H1 (cell line): ENCODE data around the gene SLC12A7. TPM values are rescaled to one million over a fixed set of nuclear protein-coding genes. Genes with fewer than 3 reads are reported as not detected.

ENCODE experiments used
- CTCF ChIA-PET: fragments of 300-600 bp; sonication (Branson Sonifier 250); formaldehyde crosslinking; loops from one replicate; lab custom pipeline; 2021; ENCODE audit not compliant: partially characterized antibody; lab: Charles Lee
- POLR2A ChIA-PET: fragments of 300-600 bp; sonication (Branson Sonifier 250); formaldehyde crosslinking; loops from one replicate; lab custom pipeline; 2021; ENCODE audit warnings: inconsistent platforms; ENCODE audit not compliant: partially characterized antibody; lab: Charles Lee
- DNase-seq, 2 experiments: peaks; one replicate each; pipeline versions ENCODE4 v3.0.0 to v3.0.0-alpha.2; 2010 to 2022; ENCODE audit warnings: low spot score in 2 of 2, low read depth in 1 of 2, mixed read lengths in 1 of 2
- FAIRE-seq: peaks from 2 replicates; lab custom pipeline; 2011; peaks lifted over from hg19 to GRCh38; lab: Jason Lieb, UNC
- H2AFZ ChIP-seq: 2 replicates; pipeline ENCODE4 v1.8.1; 2012; ENCODE audit warnings: low read length, inconsistent platforms
- H2AK5ac ChIP-seq: 2 replicates; pipeline ENCODE4 v1.6.1; 2013; ENCODE audit warnings: low read depth, low read length
- H2BK120ac ChIP-seq: replicated peaks from 2 replicates; pipeline ENCODE3; 2013; ENCODE audit warnings: low read depth, low read length, inconsistent platforms
- H2BK12ac ChIP-seq: 2 replicates; pipeline ENCODE4 v1.6.1; 2013; ENCODE audit warnings: low read depth, low read length
- H2BK15ac ChIP-seq: 2 replicates; pipeline ENCODE4 v1.6.1; 2013; ENCODE audit warnings: low read length
- H2BK20ac ChIP-seq: 2 replicates; pipeline ENCODE4 v1.6.1; 2013; ENCODE audit warnings: low read length
- H2BK5ac ChIP-seq: 2 replicates; pipeline ENCODE4 v1.6.1; 2013; ENCODE audit warnings: low read depth, low read length
- H3K14ac ChIP-seq: 2 replicates; pipeline ENCODE4 v1.6.1; 2013; ENCODE audit warnings: inconsistent platforms; ENCODE audit not compliant: insufficient read length
- H3K18ac ChIP-seq: 2 replicates; pipeline ENCODE4 v1.6.1; 2013; ENCODE audit warnings: low read length; ENCODE audit errors: extremely low read depth
- H3K23ac ChIP-seq: 2 replicates; pipeline ENCODE4 v1.6.1; 2013; ENCODE audit warnings: inconsistent platforms; ENCODE audit not compliant: insufficient read length
- H3K23me2 ChIP-seq: 2 replicates; pipeline ENCODE4 v1.6.1; 2013; ENCODE audit warnings: low read depth, low read length
- H3K27ac ChIP-seq: 2 replicates; pipeline ENCODE4 v1.6.1; 2011; ENCODE audit warnings: low read depth, low read length, inconsistent platforms
- H3K27me3 ChIP-seq, 4 experiments: replicated peaks in 1 of 4; 1 replicate in 1 of 4; 2 replicates in 3 of 4; pipeline versions ENCODE4 v1.6.1 to v1.8.1; 2011 to 2013; ENCODE audit warnings: low read length in 3 of 4, mild to moderate bottlenecking in 3 of 4, inconsistent platforms in 2 of 4, mixed read lengths in 2 of 4, moderate library complexity in 1 of 4; ENCODE audit not compliant: control insufficient read depth in 3 of 4, insufficient read depth in 3 of 4; ENCODE audit errors: extremely low read depth in 1 of 4
- H3K36me3 ChIP-seq, 4 experiments: 2 replicates each; pipeline versions ENCODE4 v1.6.1 to v1.8.1; 2011 to 2013; ENCODE audit warnings: mild to moderate bottlenecking in 4 of 4, low read length in 3 of 4, moderate library complexity in 2 of 4, control low read depth in 1 of 4, inconsistent platforms in 1 of 4; ENCODE audit not compliant: insufficient read depth in 4 of 4, control insufficient read depth in 2 of 4
- H3K4ac ChIP-seq: replicated peaks from 2 replicates; pipeline ENCODE3; 2013; ENCODE audit warnings: low read length, low read depth, mixed read lengths, inconsistent platforms; ENCODE audit not compliant: insufficient read length
- H3K4me1 ChIP-seq, 4 experiments: replicated peaks in 1 of 4; 1 replicate in 1 of 4; 2 replicates in 3 of 4; pipeline versions ENCODE4 v1.6.1 to v1.8.1; 2011 to 2013; ENCODE audit warnings: low read length in 3 of 4, inconsistent platforms in 2 of 4, mixed read lengths in 1 of 4; ENCODE audit not compliant: insufficient read depth in 4 of 4, control insufficient read depth in 3 of 4
- H3K4me2 ChIP-seq, 2 experiments: 2 replicates each; pipeline versions ENCODE4 v1.6.1 to v1.8.1; 2011 to 2013; ENCODE audit warnings: low read depth in 2 of 2, low read length in 2 of 2, control low read depth in 1 of 2, inconsistent platforms in 1 of 2, mild to moderate bottlenecking in 1 of 2; ENCODE audit not compliant: insufficient read depth in 1 of 2
- H3K4me3 ChIP-seq, 4 experiments: fragments of 200-600, 300-600 bp in 1 of 4; sonication (generic), shearing (Covaris generic), sonication (Bioruptor Twin) in 1 of 4; 2 replicates each; pipeline versions ENCODE4 v1.5.1 to v1.8.1; 2011 to 2016; ENCODE audit warnings: low read length in 4 of 4, low read depth in 3 of 4, control low read depth in 2 of 4, inconsistent platforms in 2 of 4, mild to moderate bottlenecking in 2 of 4, mixed read lengths in 1 of 4, moderate library complexity in 1 of 4; ENCODE audit not compliant: insufficient read depth in 2 of 4; ENCODE audit errors: extremely low read depth in 1 of 4
- H3K56ac ChIP-seq: replicated peaks from 2 replicates; pipeline ENCODE3; 2013; ENCODE audit warnings: low read depth, mild to moderate bottlenecking, mixed read lengths, low read length, inconsistent platforms; ENCODE audit not compliant: insufficient read length
- H3K79me1 ChIP-seq: 2 replicates; pipeline ENCODE4 v1.6.1; 2013; ENCODE audit warnings: low read depth, low read length, control low read depth
- H3K79me2 ChIP-seq, 2 experiments: 2 replicates each; pipeline versions ENCODE4 v1.6.1 to v1.8.1; 2012 to 2013; ENCODE audit warnings: low read length in 2 of 2, mild to moderate bottlenecking in 2 of 2, inconsistent platforms in 1 of 2; ENCODE audit not compliant: insufficient read depth in 2 of 2, control insufficient read depth in 1 of 2
- H3K9ac ChIP-seq, 4 experiments: replicated peaks in 1 of 4; 1 replicate in 1 of 4; 2 replicates in 3 of 4; pipeline versions ENCODE4 v1.6.1 to v1.8.1; 2011 to 2013; ENCODE audit warnings: low read depth in 3 of 4, low read length in 3 of 4, control low read depth in 2 of 4, mild to moderate bottlenecking in 2 of 4, moderate library complexity in 2 of 4, inconsistent platforms in 1 of 4; ENCODE audit errors: extremely low read depth in 1 of 4
- H3K9me3 ChIP-seq, 2 experiments: 2 replicates each; pipeline versions ENCODE4 v1.6.1 to v1.8.1; 2012 to 2013; ENCODE audit warnings: mild to moderate bottlenecking in 2 of 2, moderate library complexity in 2 of 2, control low read depth in 1 of 2, inconsistent platforms in 1 of 2, low read depth in 1 of 2, low read length in 1 of 2, mixed read lengths in 1 of 2; ENCODE audit not compliant: insufficient read depth in 2 of 2
- H4K20me1 ChIP-seq, 2 experiments: replicated peaks in 1 of 2; 2 replicates each; pipeline versions ENCODE3 to v1.8.1; 2011 to 2013; ENCODE audit warnings: inconsistent platforms in 2 of 2, low read length in 2 of 2, mild to moderate bottlenecking in 1 of 2; ENCODE audit not compliant: insufficient read depth in 2 of 2, control insufficient read depth in 1 of 2
- H4K5ac ChIP-seq: 2 replicates; pipeline ENCODE4 v1.6.1; 2013; ENCODE audit warnings: low read length, low read depth, mixed read lengths, inconsistent platforms; ENCODE audit not compliant: insufficient read length
- H4K8ac ChIP-seq: 2 replicates; pipeline ENCODE4 v1.8.0; 2013; ENCODE audit warnings: mild to moderate bottlenecking, moderate library complexity, low read length, inconsistent platforms; ENCODE audit not compliant: insufficient read depth; ENCODE audit errors: extremely low read depth
- H4K91ac ChIP-seq: replicated peaks from 2 replicates; pipeline ENCODE3; 2013; ENCODE audit warnings: low read length, mixed read lengths, inconsistent platforms; ENCODE audit not compliant: insufficient read length
- CEBPB ChIP-seq: IDR thresholded peaks from 2 replicates; pipeline ENCODE4 v1.6.1; 2012; ENCODE audit warnings: low read depth, low read length
- KDM5A ChIP-seq: fragments of 200-600 bp; IDR thresholded peaks from 2 replicates; pipeline ENCODE4 v1.7.1; 2012; ENCODE audit warnings: mild to moderate bottlenecking, low read length, inconsistent platforms, mixed read lengths
- NANOG ChIP-seq: IDR thresholded peaks from 2 replicates; pipeline ENCODE4 v1.6.1; 2011; ENCODE audit warnings: low read length, low read depth, mild to moderate bottlenecking, inconsistent platforms; ENCODE audit not compliant: insufficient read depth, poor library complexity, severe bottlenecking
- RAD21 ChIP-seq, 2 experiments: IDR thresholded peaks in 1 of 2; conservative IDR thresholded peaks in 1 of 2; 2 replicates each; pipeline ENCODE4 v1.6.1; 2011; ENCODE audit warnings: low read depth in 2 of 2, low read length in 2 of 2, improper control_type of control experiment in 1 of 2, inconsistent platforms in 1 of 2, mild to moderate bottlenecking in 1 of 2, moderate library complexity in 1 of 2
- SUZ12 ChIP-seq: fragments of 200-600 bp; sonication (generic); IDR thresholded peaks from 2 replicates; pipeline ENCODE4 v1.6.1; 2012; ENCODE audit warnings: mild to moderate bottlenecking, inconsistent platforms, low read length, moderate library complexity, mixed read lengths
- WGBS, 2 experiments: shearing (Covaris generic) in 1 of 2; methylation state at CpG; one replicate each; pipeline versions ENCODE4 v1.1.6 to v1.1.7; 2013 to 2015; ENCODE audit warnings: low lambda C conversion rate in 2 of 2, mixed read lengths in 2 of 2, inconsistent platforms in 1 of 2, low coverage in 1 of 2, missing lambda C conversion rate in 1 of 2; ENCODE audit not compliant: insufficient replicate concordance in 2 of 2, insufficient coverage in 1 of 2, insufficient read length in 1 of 2; ENCODE audit errors: extremely low coverage in 1 of 2, missing lambda C conversion rate in 1 of 2; 5-methylcytosine and 5-hydroxymethylcytosine counted together
- polyA plus RNA-seq, 7 experiments: library from polyadenylated mRNA; depleted of rRNA in 3 of 7; stranded (reverse) in 5 of 7; unstranded in 2 of 7; fragments of >200 nt in 5 of 7; fragments of 200-250 nt in 2 of 7; gene quantifications; 1 replicate in 5 of 7; 2 replicates in 1 of 7; 4 replicates in 1 of 7; pipeline versions ENCODE4 v1.2.1 to v1.2.3, GENCODE V29; 2011 to 2013; ENCODE audit warnings: missing spikeins in 2 of 7, mixed read lengths in 2 of 7
- total RNA-seq: library from RNA; stranded (reverse); fragmentation: NEBNext Ultra II Directional; extraction: Animal tissue kit (Norgen Biotek cat#: 25700); gene quantifications from 2 replicates; pipeline ENCODE4 v1.2.1, GENCODE V29; 2021

Gene SLC12A7
- total and polyA plus RNA-seq, 2 of the 8 experiments (the other 6 are each of a cell fraction or from before 2014, with no cell fraction given): 23.5 to 39.7 TPM

GRCh38 chr5:1080432-1080831, 31.4 kb downstream of the SLC12A7 start:
- no peak for FAIRE-seq
- no peak overlapping the region for H2BK120ac ChIP-seq
- TF ChIP-seq CEBPB (no peak), NANOG (no peak), KDM5A (no peak), RAD21 (IDR thresholded peaks at IDR 0.05 in 1 of 2, conservative IDR thresholded peaks at IDR 0.05 in 1 of 2; ENCODE audit: low read depth in 2 of 2, low read length in 2 of 2) (no peak), SUZ12 (no peak)

More at GRCh38 chr5:1080432-1080831, 31.4 kb downstream of the SLC12A7 start:
- H3K18ac ChIP-seq: no peak overlapping the region
- H2BK20ac ChIP-seq: no peak overlapping the region
- H3K14ac ChIP-seq: no peak overlapping the region
- H3K23ac ChIP-seq: no peak overlapping the region
- H3K36me3 ChIP-seq: peaks cover 5 to 61% (median 15%) of the 10 kb centered on the region in 4 experiments; a peak in 4 of 8 replicates
- no peak overlapping the region for H3K4ac ChIP-seq
- H3K23me2 ChIP-seq: no peaks in the 10 kb centered on the region
- H3K27me3 ChIP-seq: no peaks in the 10 kb centered on the region
- no peak overlapping the region for H3K4me2 ChIP-seq
- no peak overlapping the region for H2BK15ac ChIP-seq
- ChIA-PET CTCF (interaction anchor here (1.5 kb wide), 1 partner anchor 87 kb away, joined by 5 read pairs; no protein-coding TSS in a partner anchor), POLR2A (no interaction called here)
- WGBS, 2 experiments: 95% methylated on average over 18 of the region's 18 CpGs; no CpG with 5 or more reads in 1 of the 2 experiments
- no peak overlapping the region for H4K91ac ChIP-seq
- H3K4me1 ChIP-seq: no peaks in the 10 kb centered on the region
- H3K56ac ChIP-seq: no peak overlapping the region
- peaks cover 0 to 7% of the 10 kb centered on the region in 2 experiments for H4K20me1 ChIP-seq
- no peak overlapping the region for H4K8ac ChIP-seq
- H3K79me2 ChIP-seq: no peaks in the 10 kb centered on the region
- DNase-seq: no peak
- H2AK5ac ChIP-seq: no peak overlapping the region
- H4K5ac ChIP-seq: no peak overlapping the region
- H3K27ac ChIP-seq: no peak overlapping the region
- no peak overlapping the region for H2BK5ac ChIP-seq
- H3K9ac ChIP-seq: no peak overlapping the region
- H3K4me3 ChIP-seq: no peak overlapping the region
- H2AFZ ChIP-seq: no peak overlapping the region
- H3K9me3 ChIP-seq: no peaks in the 10 kb centered on the region
- H3K79me1 ChIP-seq: peaks cover 3% of the 10 kb centered on the region; the same call in 1 of the 2 replicates
- H2BK12ac ChIP-seq: no peak overlapping the region
